Bronchial epithelial cell (primary cell): ENCODE data around the gene C19orf47. TPM values are rescaled to one million over a fixed set of nuclear protein-coding genes. Genes with fewer than 3 reads are reported as not detected.

Experiments used
- DNase-seq: peaks from one replicate; pipeline ENCODE4 v3.0.0-alpha.2; 2010; ENCODE audit warnings: low read depth
- FAIRE-seq: peaks from 2 replicates; lab custom pipeline; 2011; peaks lifted over from hg19 to GRCh38; lab: Jason Lieb, UNC
- H3K27me3 ChIP-seq: 2 replicates; pipeline ENCODE4 v1.5.1; 2011; ENCODE audit warnings: low read length; ENCODE audit not compliant: control insufficient read depth, insufficient read depth
- H3K36me3 ChIP-seq: 2 replicates; pipeline ENCODE4 v1.5.1; 2011; ENCODE audit warnings: low read length; ENCODE audit not compliant: control insufficient read depth, insufficient read depth
- H3K4me3 ChIP-seq: 2 replicates; pipeline ENCODE4 v1.5.1; 2011; ENCODE audit warnings: mild to moderate bottlenecking, low read depth, low read length, control low read depth
- total RNA-seq: library from RNA; depleted of rRNA; stranded (reverse); fragments of >200 nt; gene quantifications from 2 replicates; pipeline ENCODE4 v1.2.1, GENCODE V29; 2014
- TF ChIP-seq, protein P1 (sequence below): IDR thresholded peaks from 2 replicates; pipeline ENCODE4 v1.5.1; 2011; ENCODE audit warnings: mild to moderate bottlenecking, moderate library complexity, low read length, control low read depth, inconsistent platforms; ENCODE audit not compliant: insufficient read depth, severe bottlenecking

C19orf47 gene
- total RNA-seq, 1 donor from 2014 or later = 3.7 TPM

DNA sequence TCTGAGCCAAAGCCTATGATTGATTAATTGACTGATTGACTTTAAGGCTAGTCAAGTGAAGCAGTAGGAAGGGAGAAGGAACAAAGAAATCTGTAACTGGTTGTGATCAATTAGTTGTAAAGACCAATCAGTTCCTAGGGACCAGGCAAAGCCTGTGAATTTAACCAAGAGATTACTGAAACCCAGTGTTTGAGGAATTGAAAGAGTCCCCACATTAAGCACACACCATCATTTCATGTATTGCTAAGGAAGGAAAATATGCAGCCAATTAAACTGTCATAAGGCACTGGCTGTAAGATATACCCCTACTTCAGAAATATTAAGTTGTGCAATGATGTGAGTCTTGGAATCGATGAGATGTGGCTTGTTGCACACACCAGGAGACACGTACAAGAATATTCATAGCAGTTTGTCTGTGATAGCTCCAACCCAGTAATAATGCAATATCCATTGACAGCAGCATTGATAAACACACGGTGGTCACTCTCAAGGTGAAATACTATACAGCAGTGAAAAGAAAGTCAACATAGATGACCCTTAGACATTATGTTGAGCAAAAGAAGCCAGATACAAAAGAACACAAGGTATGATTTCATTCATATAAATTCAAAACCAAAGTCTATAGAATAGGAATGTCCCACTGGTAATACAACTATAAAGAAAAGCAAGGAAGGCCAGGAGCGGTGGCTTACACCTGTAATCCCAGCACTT, 9.0 kb downstream of the C19orf47 start:
- peaks cover 12% of the 10 kb centered on the region for H3K36me3 ChIP-seq
- TF ChIP-seq, protein P1, sequence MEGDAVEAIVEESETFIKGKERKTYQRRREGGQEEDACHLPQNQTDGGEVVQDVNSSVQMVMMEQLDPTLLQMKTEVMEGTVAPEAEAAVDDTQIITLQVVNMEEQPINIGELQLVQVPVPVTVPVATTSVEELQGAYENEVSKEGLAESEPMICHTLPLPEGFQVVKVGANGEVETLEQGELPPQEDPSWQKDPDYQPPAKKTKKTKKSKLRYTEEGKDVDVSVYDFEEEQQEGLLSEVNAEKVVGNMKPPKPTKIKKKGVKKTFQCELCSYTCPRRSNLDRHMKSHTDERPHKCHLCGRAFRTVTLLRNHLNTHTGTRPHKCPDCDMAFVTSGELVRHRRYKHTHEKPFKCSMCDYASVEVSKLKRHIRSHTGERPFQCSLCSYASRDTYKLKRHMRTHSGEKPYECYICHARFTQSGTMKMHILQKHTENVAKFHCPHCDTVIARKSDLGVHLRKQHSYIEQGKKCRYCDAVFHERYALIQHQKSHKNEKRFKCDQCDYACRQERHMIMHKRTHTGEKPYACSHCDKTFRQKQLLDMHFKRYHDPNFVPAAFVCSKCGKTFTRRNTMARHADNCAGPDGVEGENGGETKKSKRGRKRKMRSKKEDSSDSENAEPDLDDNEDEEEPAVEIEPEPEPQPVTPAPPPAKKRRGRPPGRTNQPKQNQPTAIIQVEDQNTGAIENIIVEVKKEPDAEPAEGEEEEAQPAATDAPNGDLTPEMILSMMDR = no peak
- no peaks in the 10 kb centered on the region for H3K27me3 ChIP-seq
- DNase-seq = no peak
- no peak overlapping the region for H3K4me3 ChIP-seq
- FAIRE-seq = no peak

- TF ChIP-seq, protein P1 = no peak
- FAIRE-seq (no peak), DNase-seq (no peak)
- Histone ChIP-seq H3K36me3 (peaks cover 12% of the 10 kb centered on the region), H3K4me3 (no peak overlapping the region), H3K27me3 (no peaks in the 10 kb centered on the region)
Measured at GRCh38 chr19:40337594-40337993, 10.6 kb downstream of the C19orf47 start.

- no peak for DNase-seq
- peaks cover 13% of the 10 kb centered on the region for H3K36me3 ChIP-seq
- TF ChIP-seq, protein P1 = no peak
Measured at GRCh38 chr19:40337107-40337506, 11.1 kb downstream of the C19orf47 start.

GRCh38 chr19:40336601-40336900, 11.6 kb downstream of the C19orf47 start:
- Histone ChIP-seq H3K4me3 (no peak overlapping the region), H3K27me3 (no peaks in the 10 kb centered on the region), H3K36me3 (peaks cover 12% of the 10 kb centered on the region)
- TF ChIP-seq, protein P1 = no peak
- no peak for DNase-seq
- peak; percentile 84 for FAIRE-seq

More at GRCh38 chr19:40337107-40337506, 11.1 kb downstream of the C19orf47 start:
- no peak for FAIRE-seq
- no peaks in the 10 kb centered on the region for H3K27me3 ChIP-seq
- H3K4me3 ChIP-seq = no peak overlapping the region

DNA sequence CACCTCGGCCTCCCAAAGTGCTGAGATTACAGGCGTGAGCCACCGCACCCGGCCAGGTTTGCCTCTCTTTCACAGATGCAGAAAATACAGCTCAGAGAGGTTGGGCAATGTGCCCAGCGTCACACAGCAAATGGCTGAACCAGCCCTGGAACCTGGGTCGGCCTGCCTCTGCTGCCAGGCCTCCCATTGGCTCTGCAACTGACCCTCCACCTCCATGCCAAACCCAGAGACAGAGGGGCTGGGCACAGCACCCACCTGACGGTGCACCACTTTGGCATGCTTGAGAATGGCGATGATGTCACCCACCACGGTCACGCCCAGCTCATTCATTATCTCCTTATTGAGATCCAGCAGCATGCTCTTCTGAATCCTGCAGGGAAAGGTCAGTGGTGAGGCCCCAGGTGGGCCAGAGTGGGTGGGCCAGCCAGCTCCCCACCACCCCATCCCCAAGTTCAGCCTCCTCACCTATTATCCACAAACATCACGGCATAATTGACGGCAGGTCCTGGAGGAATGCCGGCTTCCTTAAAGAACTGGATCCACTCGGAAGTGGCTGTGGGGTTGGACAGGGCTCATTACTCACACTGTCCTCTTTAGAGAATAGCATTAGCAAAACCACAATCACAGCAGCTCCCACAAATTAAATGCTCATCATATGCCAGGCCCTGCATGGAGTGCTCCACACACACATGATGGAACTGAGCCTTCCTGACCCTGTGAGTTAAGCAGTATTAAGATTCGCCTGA, 12.2 kb downstream of the C19orf47 start:
- TF ChIP-seq, protein P1 = no peak
- peak; percentile 36 for FAIRE-seq
- Histone ChIP-seq H3K4me3 (no peak overlapping the region), H3K27me3 (no peaks in the 10 kb centered on the region), H3K36me3 (peaks cover 11% of the 10 kb centered on the region)
- no peak for DNase-seq
